ENCODE results near the gene LRIG3. TPM values are rescaled to one million over a fixed set of nuclear protein-coding genes. Genes with fewer than 3 reads are reported as not detected.

The LRIG3 gene
- total and polyA plus RNA-seq, 9 of the 15 experiments (the other 6 are each of a cell fraction or from before 2014, with no cell fraction given): 0.18 TPM; not detected in 8

- H3K4me1 ChIP-seq (replicated peaks in 1 of 2; ENCODE audit: control insufficient read depth in 2 of 2, insufficient read depth in 2 of 2, low read length in 2 of 2): no peaks in the 10 kb centered on the region
- in situ Hi-C loops (cut with MboI): no loop called here
- intact Hi-C loops (cut with micrococcal nuclease): no loop called here
- no peaks in the 10 kb centered on the region for H3K27me3 ChIP-seq (ENCODE audit: control insufficient read depth in 2 of 2, insufficient read depth in 2 of 2, low read length in 2 of 2)
- FAIRE-seq (no peak), ATAC-seq (no peak), DNase-seq (ENCODE audit: extremely low read depth in 1 of 4, low spot score in 3 of 4) (no peak)
- POLR2A ChIA-PET: no interaction called here
- CTCF ChIA-PET (ENCODE audit: low intra/inter-chr PET ratio): no interaction called here
- 0% methylated on average over 2 of the region's 2 CpGs for WGBS (ENCODE audit: insufficient coverage, low coverage, missing lambda C conversion rate)
- no peak overlapping the region for H2AFZ ChIP-seq (ENCODE audit: low read depth, low read length)
- H3K4me3 ChIP-seq: no peak overlapping the region
- H3K9me3 ChIP-seq (replicated peaks; ENCODE audit: control insufficient read depth, insufficient read depth, low read depth, low read length): no peaks in the 10 kb centered on the region
- no peaks in the 10 kb centered on the region for H3K36me3 ChIP-seq (ENCODE audit: control insufficient read depth, insufficient read depth, low read length)
- H3K4me2 ChIP-seq (ENCODE audit: insufficient read depth, low read length): no peak overlapping the region
- no peaks in the 10 kb centered on the region for H3K9me1 ChIP-seq (ENCODE audit: control insufficient read depth, insufficient read depth, low read length)
- TF ChIP-seq ZNF785 (CRISPR knock-in tag; IDR thresholded peaks at IDR 0.05): no peak
- TF ChIP-seq, protein P1, sequence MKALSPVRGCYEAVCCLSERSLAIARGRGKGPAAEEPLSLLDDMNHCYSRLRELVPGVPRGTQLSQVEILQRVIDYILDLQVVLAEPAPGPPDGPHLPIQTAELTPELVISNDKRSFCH (CRISPR knock-in tag; IDR thresholded peaks at IDR 0.05): no peak
- TF ChIP-seq, protein P1 (tag; IDR thresholded peaks at IDR 0.05): no peak
- TF ChIP-seq CSDE1 (IDR thresholded peaks at IDR 0.05): no peak
- no peak for TF ChIP-seq SRSF1 (IDR thresholded peaks at IDR 0.05; ENCODE audit: low read depth, low read length)
- TF ChIP-seq, protein P2, sequence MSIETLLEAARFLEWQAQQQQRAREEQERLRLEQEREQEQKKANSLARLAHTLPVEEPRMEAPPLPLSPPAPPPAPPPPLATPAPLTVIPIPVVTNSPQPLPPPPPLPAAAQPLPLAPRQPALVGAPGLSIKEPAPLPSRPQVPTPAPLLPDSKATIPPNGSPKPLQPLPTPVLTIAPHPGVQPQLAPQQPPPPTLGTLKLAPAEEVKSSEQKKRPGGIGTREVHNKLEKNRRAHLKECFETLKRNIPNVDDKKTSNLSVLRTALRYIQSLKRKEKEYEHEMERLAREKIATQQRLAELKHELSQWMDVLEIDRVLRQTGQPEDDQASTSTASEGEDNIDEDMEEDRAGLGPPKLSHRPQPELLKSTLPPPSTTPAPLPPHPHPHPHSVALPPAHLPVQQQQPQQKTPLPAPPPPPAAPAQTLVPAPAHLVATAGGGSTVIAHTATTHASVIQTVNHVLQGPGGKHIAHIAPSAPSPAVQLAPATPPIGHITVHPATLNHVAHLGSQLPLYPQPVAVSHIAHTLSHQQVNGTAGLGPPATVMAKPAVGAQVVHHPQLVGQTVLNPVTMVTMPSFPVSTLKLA (conservative IDR thresholded peaks at IDR 0.05): no peak
- no peak for TF ChIP-seq BACH1 (tag; IDR thresholded peaks at IDR 0.05)
- no peak for TF ChIP-seq STAT5A (IDR thresholded peaks at IDR 0.05; ENCODE audit: borderline replicate concordance, low read length)
- H4K20me1 ChIP-seq (replicated peaks; ENCODE audit: control insufficient read depth, insufficient read depth, low read length): no peaks in the 10 kb centered on the region
- BruUV-seq (replicated peaks): no TSS peak
- H3K79me2 ChIP-seq (ENCODE audit: control insufficient read depth, insufficient read depth, low read length): no peaks in the 10 kb centered on the region
- no peak overlapping the region for H3K9ac ChIP-seq (ENCODE audit: insufficient read depth in 1 of 2, low read depth in 2 of 2, low read length in 2 of 2)
- H3K27ac ChIP-seq (ENCODE audit: extremely low read depth, low read depth, low read length): no peak overlapping the region
Measured at GRCh38 chr12:58925751-58926150, 5.4 kb upstream of the LRIG3 start.

Data from K562 (cell line).